Osteocyte (in vitro differentiated cells): ENCODE data around the gene ENTREP1. TPM values are rescaled to one million over a fixed set of nuclear protein-coding genes. Genes with fewer than 3 reads are reported as not detected.
A peak's percentile ranks its signal among the peaks of the same experiment; 100 is the strongest.

Experiments
- DNase-seq: peaks from one replicate; pipeline ENCODE4 v3.0.0; 2021; ENCODE audit warnings: mixed read lengths; ENCODE audit not compliant: unreplicated experiment; ENCODE audit errors: extremely low spot score
- H3K27ac Mint-ChIP-seq: one replicate; pipeline ENCODE4 v1.8.0; 2021; ENCODE audit warnings: mild to moderate bottlenecking, mixed read lengths; ENCODE audit not compliant: unreplicated experiment
- H3K27me3 Mint-ChIP-seq: one replicate; pipeline ENCODE4 v1.8.0; 2021; ENCODE audit warnings: mixed read lengths; ENCODE audit not compliant: unreplicated experiment
- H3K36me3 Mint-ChIP-seq: one replicate; pipeline ENCODE4 v1.8.0; 2021; ENCODE audit warnings: mixed read lengths; ENCODE audit not compliant: unreplicated experiment
- H3K4me1 Mint-ChIP-seq: one replicate; pipeline ENCODE4 v1.8.0; 2021; ENCODE audit warnings: mixed read lengths; ENCODE audit not compliant: unreplicated experiment
- H3K4me3 Mint-ChIP-seq: one replicate; pipeline ENCODE4 v1.8.0; 2021; ENCODE audit warnings: mild to moderate bottlenecking, moderate library complexity, mixed read lengths; ENCODE audit not compliant: unreplicated experiment
- H3K9me3 Mint-ChIP-seq: one replicate; pipeline ENCODE4 v1.8.0; 2021; ENCODE audit warnings: mixed read lengths; ENCODE audit not compliant: unreplicated experiment
- total RNA-seq: library from RNA; stranded (reverse); gene quantifications from 2 replicates; pipeline ENCODE4 v1.2.1, GENCODE V29; 2021
- TF ChIP-seq, protein P1 (sequence below): fragments of 200-600 bp; sonication (generic); IDR thresholded peaks from 2 replicates; pipeline ENCODE4 v1.5.0; 2021; ENCODE audit warnings: antibody characterized with exemption, mild to moderate bottlenecking, moderate library complexity

The ENTREP1 gene
- total RNA-seq, 1 donor from 2014 or later, result 0.24 TPM

DNA sequence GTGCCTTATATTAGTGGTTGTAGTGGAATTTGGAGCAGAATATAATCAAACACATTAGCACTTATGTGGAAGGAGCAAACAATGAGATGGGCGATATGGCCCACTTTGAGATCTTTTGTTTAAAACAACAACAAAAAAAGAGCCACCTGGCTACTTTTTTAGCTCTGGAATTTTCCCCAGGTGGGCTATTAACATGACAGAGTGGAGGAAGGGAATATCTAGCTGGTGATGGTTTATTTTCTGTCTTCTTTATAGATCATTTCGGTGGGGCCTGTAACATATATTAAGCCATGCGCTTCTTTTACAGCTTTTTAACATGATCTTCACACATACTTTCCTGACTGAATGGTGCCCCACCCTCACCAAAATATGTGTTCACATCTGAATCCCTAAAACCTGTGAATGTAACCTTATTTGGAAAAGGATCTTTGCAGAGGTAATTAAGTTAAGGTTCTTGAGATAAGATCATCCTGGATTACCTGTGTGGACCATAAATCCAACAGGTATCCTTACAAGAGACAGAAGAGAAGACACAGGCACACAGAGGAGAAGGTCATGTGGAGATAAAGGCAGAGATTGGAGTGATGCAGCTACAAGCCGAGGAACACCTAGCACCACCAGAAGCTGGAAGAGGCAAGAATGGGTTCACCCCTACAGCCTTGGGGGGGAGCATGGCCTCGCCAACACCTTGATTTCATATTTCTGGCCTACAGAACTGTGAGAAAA is 16.6 kb upstream of the ENTREP1 start:
- no peak overlapping the region for H3K4me3 Mint-ChIP-seq
- peaks cover 21% of the 10 kb centered on the region for H3K4me1 Mint-ChIP-seq
- DNase-seq, result no peak
- H3K27ac Mint-ChIP-seq, result peak overlapping the region; percentile 89
- TF ChIP-seq, protein P1, sequence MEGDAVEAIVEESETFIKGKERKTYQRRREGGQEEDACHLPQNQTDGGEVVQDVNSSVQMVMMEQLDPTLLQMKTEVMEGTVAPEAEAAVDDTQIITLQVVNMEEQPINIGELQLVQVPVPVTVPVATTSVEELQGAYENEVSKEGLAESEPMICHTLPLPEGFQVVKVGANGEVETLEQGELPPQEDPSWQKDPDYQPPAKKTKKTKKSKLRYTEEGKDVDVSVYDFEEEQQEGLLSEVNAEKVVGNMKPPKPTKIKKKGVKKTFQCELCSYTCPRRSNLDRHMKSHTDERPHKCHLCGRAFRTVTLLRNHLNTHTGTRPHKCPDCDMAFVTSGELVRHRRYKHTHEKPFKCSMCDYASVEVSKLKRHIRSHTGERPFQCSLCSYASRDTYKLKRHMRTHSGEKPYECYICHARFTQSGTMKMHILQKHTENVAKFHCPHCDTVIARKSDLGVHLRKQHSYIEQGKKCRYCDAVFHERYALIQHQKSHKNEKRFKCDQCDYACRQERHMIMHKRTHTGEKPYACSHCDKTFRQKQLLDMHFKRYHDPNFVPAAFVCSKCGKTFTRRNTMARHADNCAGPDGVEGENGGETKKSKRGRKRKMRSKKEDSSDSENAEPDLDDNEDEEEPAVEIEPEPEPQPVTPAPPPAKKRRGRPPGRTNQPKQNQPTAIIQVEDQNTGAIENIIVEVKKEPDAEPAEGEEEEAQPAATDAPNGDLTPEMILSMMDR, result no peak
- peaks cover 2% of the 10 kb centered on the region for H3K36me3 Mint-ChIP-seq
- peaks cover under 1% of the 10 kb centered on the region for H3K9me3 Mint-ChIP-seq
- peaks cover 34% of the 10 kb centered on the region for H3K27me3 Mint-ChIP-seq

GRCh38 chr9:69313175-69313574 is 11.8 kb upstream of the ENTREP1 start:
- DNase-seq, result no peak
- Mint-ChIP-seq H3K4me1 (peaks cover 9% of the 10 kb centered on the region), H3K27ac (no peak overlapping the region), H3K4me3 (no peak overlapping the region), H3K27me3 (peaks cover 32% of the 10 kb centered on the region), H3K36me3 (no peaks in the 10 kb centered on the region), H3K9me3 (peaks cover 7% of the 10 kb centered on the region)
- TF ChIP-seq, protein P1, result no peak

GRCh38 chr9:69314547-69314946 is 10.5 kb upstream of the ENTREP1 start:
- no peak overlapping the region for H3K4me3 Mint-ChIP-seq
- no peak overlapping the region for H3K27ac Mint-ChIP-seq
- peaks cover 45% of the 10 kb centered on the region for H3K27me3 Mint-ChIP-seq
- no peak for DNase-seq
- H3K9me3 Mint-ChIP-seq, result peaks cover 7% of the 10 kb centered on the region
- peaks cover 3% of the 10 kb centered on the region for H3K4me1 Mint-ChIP-seq
- no peaks in the 10 kb centered on the region for H3K36me3 Mint-ChIP-seq
- TF ChIP-seq, protein P1, result no peak

GRCh38 chr9:69317081-69317480 is 7.9 kb upstream of the ENTREP1 start:
- TF ChIP-seq, protein P1, result no peak
- Mint-ChIP-seq H3K27me3 (peaks cover 58% of the 10 kb centered on the region), H3K36me3 (no peaks in the 10 kb centered on the region), H3K4me3 (no peak overlapping the region), H3K27ac (no peak overlapping the region), H3K9me3 (peaks cover 7% of the 10 kb centered on the region), H3K4me1 (peaks cover 3% of the 10 kb centered on the region)
- DNase-seq, result no peak

GRCh38 chr9:69317894-69318293 is 7.1 kb upstream of the ENTREP1 start:
- Mint-ChIP-seq H3K27ac (no peak overlapping the region), H3K9me3 (peaks cover 7% of the 10 kb centered on the region), H3K4me3 (no peak overlapping the region), H3K27me3 (peaks cover 56% of the 10 kb centered on the region), H3K36me3 (no peaks in the 10 kb centered on the region), H3K4me1 (peaks cover 3% of the 10 kb centered on the region)
- TF ChIP-seq, protein P1, result no peak
- no peak for DNase-seq
